ENCODE results near the gene DAB1. TPM values are rescaled to one million over a fixed set of nuclear protein-coding genes. Genes with fewer than 3 reads are reported as not detected.

Gene DAB1
- total RNA-seq, 1 experiment from 2014 or later, result not detected

- Histone ChIP-seq H3K4me1 (ENCODE audit: control insufficient read depth in 1 of 2, insufficient read depth in 2 of 2, low read length in 2 of 2) (no peaks in the 10 kb centered on the region), H3K79me2 (ENCODE audit: insufficient read depth, low read length) (no peaks in the 10 kb centered on the region), H3K27me3 (ENCODE audit: insufficient read depth, low read length) (no peaks in the 10 kb centered on the region), H3K9me3 (ENCODE audit: control insufficient read depth in 1 of 2, insufficient read depth in 1 of 2, low read depth in 1 of 2, low read length in 2 of 2) (no peaks in the 10 kb centered on the region), H4K20me1 (ENCODE audit: insufficient read depth) (no peaks in the 10 kb centered on the region), H2AFZ (ENCODE audit: low read depth, low read length, poor library complexity, severe bottlenecking) (no peak overlapping the region), H3K27ac (ENCODE audit: low read depth, low read length) (no peak overlapping the region), H3K9me2 (ENCODE audit: insufficient read depth) (no peaks in the 10 kb centered on the region), H3K36me3 (ENCODE audit: control insufficient read depth in 1 of 2, insufficient read depth in 2 of 2, low read length in 2 of 2) (no peaks in the 10 kb centered on the region), H3K4me2 (ENCODE audit: low read length) (no peak overlapping the region), H3K4me3 (replicated peaks in 1 of 2; ENCODE audit: low read depth in 1 of 2, low read length in 2 of 2) (no peak overlapping the region), H3K9ac (ENCODE audit: low read length) (no peak overlapping the region)
- DNase-seq (ENCODE audit: low read depth, low spot score) (no peak), ATAC-seq (no peak)
- BruUV-seq (replicated peaks), result no TSS peak
- RAD21 ChIA-PET (ENCODE audit: low non-redundant PET in 1 of 2, low total read pairs in 2 of 2, uncharacterized antibody in 2 of 2, unreplicated experiment in 2 of 2), result no interaction called here
- CTCF ChIA-PET, result no interaction called here
- intact Hi-C loops (cut with micrococcal nuclease), result no loop called here
- TF ChIP-seq CTCF (IDR thresholded peaks at IDR 0.05 in 2 of 3, conservative IDR thresholded peaks at IDR 0.05 in 1 of 3; ENCODE audit: borderline replicate concordance in 1 of 3, insufficient read depth in 1 of 3, low read depth in 2 of 3, low read length in 2 of 3) (no peak), CBX3 (IDR thresholded peaks at IDR 0.05; ENCODE audit: low read depth) (no peak), SRF (IDR thresholded peaks at IDR 0.05; ENCODE audit: low read depth) (no peak), TCF7L2 (IDR thresholded peaks at IDR 0.05; ENCODE audit: borderline replicate concordance, extremely low read depth, insufficient read depth, insufficient read length) (no peak), ZFX (IDR thresholded peaks at IDR 0.05) (no peak), EGR1 (IDR thresholded peaks at IDR 0.05; ENCODE audit: low read depth) (no peak), MAX (IDR thresholded peaks at IDR 0.05) (no peak), REST (IDR thresholded peaks at IDR 0.05; ENCODE audit: low read depth) (no peak), CEBPB (IDR thresholded peaks at IDR 0.05; ENCODE audit: low read depth) (no peak), ZBTB33 (IDR thresholded peaks at IDR 0.05; ENCODE audit: extremely low read depth, insufficient replicate concordance, low read length) (no peak)
- POLR2A ChIA-PET, result no interaction called here
Observed at GRCh38 chr1:57265104-57265503, 158.8 kb downstream of the DAB1 start.

Data from HCT116 (cell line).